GM19324 (cell line): ENCODE measurements around the gene MAGI3.
"Not testable (repeated sequence)": the region's sequence is repeated elsewhere in the genome, so short reads cannot be mapped to it uniquely, and the experiment has no call there.

Experiments used
- ATAC-seq: cut with Tn5 transposase; IDR thresholded peaks from one replicate; pipeline ENCODE4 v1.9.1; 2021; ENCODE audit warnings: mild to moderate bottlenecking, moderate library complexity; ENCODE audit not compliant: unreplicated experiment, low FRiP score

Gene MAGI3

DNA sequence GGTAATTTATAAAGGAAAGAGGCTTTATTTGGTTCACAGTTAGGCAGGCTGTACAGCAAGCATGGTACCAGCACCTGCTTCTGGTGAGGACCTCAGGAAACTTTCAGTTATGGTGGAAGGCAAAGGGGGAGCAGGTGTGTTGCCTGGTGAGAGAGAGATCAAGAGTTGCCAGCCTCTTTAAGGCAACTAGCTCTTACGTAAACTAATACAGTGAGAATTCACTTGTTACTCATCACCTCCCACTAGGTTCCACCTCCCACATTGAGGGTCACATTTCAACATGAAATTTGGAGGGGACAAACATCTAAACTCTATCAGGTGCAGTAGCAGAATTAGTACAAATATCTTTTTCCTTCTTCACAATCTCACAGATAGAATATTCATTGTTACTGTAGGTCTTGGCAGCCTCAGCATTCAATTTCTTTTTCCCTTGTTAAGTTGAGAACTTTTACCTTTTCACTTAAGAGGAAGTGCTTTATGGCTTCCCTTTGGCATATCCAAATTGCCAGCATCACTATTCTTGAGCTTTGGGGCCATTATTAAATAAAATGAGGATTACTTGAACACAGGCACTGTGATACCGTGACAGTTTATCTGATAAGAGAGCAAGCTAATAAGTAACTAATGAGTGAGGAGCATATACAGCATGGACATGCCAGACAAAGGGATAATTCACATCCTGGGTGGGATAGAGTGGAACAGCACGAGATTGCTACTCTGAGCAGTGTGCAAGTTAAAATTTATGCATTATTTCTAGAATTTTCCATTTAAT, 48.4 kb downstream of the MAGI3 start:
- ATAC-seq, result no peak

DNA sequence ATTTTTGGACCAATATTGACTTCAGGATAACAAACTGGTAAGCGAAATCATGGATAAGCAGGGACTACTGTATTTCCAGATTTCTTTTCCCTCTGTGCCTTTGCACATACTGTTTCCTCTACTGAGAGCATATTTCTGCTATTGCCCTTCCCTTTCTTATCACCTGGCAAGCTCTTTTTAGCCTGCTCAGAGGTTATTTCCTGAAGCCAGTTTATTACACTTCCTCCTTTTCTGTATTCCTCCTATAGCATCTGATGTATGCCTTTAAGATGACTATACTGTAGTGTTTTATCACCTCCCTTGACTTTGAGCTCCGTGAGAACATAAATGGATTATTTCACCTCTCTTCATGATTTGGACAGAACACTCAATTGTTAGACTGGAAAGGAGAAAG, 49.0 kb downstream of the MAGI3 start:
- no peak for ATAC-seq

DNA sequence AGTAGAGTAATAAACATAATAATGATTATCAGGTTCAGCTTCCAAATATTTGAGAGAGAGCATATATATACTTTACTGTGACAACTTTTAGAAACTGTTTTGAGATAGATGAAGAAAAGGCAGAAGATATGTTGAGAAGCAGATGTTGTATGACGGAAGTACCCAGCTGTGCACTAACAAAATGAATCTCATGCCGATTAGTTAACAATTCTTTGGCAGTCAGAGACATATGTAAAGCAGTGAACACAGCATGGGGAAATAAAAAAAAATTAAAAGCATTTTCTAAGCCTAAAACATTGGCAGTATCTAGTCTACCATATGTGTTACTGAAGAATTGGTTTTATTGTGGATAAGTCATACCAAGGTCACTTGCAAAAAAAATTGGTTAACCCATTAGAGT, 51.8 kb downstream of the MAGI3 start:
- ATAC-seq, result no peak

DNA sequence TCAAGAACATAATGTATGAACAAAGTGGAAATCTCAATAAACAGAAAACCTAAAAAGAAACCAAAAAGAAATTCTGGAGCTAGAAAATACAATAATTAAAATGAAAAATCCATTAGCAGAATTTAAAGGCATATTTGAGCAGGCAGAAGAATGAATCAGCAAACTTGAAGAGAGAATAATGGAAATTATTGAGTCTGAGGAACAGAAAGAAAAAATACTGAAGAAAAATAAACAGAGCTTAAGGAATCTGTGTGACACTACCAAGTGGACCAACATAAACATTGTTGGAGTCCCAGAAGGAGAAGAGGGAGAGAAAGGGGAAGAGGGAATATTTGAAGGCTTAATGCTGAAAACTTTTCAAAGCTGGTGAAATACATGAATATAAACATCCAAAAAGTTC, 54.5 kb downstream of the MAGI3 start:
- ATAC-seq, result no peak

DNA sequence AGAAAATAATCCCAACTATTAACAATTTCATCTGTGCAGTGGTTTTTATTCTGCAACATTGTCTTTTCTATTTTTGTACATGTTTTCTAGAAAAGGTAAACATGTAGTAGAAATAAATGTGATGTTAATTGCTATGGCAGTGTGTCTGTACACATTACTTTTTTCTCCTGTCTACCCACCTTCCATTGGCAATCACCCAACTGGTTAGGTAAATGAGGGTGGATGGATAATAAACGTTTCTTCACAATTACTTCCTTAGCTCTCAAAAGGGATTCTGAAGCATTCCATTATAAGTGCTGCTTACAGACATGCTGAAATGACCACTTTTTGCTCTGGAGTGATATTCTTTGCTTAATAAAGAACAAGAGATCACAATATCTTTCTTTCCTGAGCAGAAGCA, 61.4 kb downstream of the MAGI3 start:
- ATAC-seq, result no peak

DNA sequence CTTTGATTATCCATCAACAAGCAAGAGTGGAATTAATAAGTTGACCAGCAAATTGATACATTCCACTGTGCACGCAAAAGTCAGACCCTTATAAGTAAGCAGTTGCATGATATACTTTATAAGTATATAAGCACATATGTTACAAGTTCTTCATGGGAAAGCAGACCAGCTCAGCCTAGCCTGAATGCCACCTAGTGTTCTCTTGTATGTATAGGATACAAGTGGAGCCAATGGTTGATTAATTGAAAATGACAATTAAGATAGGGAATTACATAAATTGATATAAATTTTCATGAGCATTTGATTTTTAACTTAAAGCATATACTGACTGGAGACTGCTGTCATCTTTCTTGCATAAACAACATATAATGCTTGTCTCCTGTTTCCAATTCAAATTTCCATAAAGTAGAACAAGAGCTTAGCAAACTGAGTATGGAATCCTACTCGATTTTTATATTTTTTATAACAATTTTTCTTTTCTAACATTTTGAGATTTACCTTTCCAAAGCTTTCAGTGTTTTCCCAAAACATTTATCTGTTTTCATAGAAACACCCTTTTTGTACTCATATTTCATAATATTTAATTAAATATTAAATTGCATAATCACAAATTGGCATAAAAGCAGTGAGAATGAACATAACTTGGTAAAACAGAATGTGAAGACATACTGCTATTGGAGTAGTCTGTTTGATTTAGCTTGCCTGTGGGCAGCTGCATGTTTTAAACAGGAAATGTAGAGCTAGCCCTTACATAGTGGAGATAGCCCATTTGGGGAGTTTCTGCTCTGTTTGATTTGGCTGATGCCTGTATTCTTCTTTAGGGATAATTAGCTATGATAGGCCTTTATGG, 62.8 kb downstream of the MAGI3 start:
- ATAC-seq, result no peak

DNA sequence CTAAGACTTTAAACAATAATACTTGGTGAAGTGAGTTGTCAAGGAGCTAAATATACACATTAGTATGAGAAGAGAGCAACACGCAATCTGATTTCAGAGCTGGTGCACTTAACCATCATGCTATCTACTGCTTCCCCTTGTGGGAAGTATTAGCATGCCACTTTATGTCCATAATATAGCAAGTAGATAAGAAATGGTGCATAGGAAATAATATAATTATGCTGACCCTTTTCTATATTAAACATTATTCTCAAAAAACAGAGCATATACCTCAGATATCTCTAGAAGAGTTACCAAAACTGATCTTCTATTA, 63.4 kb downstream of the MAGI3 start:
- ATAC-seq, result no peak

DNA sequence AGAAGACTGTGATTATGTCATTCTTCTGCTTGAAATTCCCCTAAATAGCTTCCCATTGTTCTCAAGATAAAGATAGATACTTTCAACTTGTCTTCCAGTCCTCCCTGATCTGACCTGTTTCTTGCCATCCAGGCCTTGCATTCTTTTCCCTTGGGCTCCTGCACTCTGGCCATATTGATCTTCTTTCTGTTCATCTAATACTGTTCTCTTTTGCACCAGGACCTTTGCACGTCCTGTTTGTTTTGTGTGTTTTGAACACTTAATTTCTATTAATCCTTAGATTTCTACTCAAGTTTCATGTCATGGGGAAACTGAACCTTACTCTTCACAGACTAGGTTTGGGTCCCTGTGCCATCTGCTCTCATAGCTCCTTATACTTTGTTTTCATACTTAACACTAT, 65.1 kb downstream of the MAGI3 start:
- no peak for ATAC-seq

DNA sequence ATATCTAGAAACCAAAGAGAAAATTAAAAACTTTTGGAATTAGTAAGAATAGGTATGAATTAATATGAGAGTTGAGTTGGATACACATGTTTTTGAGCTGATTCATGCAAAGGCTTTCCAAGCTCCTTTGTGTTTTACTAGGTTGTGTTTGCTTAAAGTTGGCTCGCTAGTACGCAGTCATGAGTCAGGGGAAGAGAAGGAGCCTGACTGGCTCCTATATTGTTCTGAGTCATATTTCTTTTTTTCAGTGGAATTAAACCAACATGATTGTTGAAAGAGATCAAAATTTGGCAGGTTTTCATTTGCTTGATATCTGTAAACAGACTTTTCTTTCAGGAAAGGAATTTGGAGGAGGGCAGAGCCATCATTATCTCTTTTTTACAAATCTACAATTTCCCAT, 66.7 kb downstream of the MAGI3 start:
- ATAC-seq, result no peak

DNA sequence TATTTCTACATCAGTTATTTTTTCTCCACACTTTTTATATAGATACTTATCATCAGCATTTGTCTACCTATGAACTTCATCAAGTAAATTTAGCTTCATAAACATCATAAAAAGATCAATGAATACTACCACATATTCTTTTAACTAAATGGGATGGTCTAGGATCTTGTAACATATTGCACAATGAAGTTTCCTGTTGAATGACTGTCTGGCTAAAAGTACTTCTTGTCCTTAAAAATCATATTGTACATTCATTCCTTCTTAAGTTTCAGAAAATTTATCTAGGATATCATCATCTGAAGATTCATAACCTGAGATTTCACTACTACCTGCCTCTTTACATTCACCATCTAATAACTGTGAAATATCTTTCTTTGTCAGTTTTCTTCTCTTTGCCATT, 69.0 kb downstream of the MAGI3 start:
- ATAC-seq, result no peak

DNA sequence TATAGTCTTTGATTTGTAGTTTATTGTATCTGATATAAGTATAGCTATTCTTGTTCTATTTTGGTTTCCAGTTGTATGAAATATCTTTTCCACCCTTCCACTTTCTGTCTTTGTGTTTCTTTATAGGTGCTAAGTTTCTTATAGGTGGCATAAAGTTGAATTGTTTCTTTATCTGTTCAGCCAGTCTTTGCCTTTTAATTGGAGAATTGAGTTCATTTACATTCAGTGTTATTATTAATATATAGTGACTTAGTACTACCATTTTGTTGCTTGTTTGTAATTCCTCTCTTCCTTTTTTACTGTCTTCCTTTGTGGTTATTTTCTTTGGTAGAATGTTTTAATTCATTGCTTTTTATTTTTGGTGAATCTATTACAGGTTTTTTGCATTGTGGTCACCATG, 77.7 kb downstream of the MAGI3 start:
- ATAC-seq, result no peak

DNA sequence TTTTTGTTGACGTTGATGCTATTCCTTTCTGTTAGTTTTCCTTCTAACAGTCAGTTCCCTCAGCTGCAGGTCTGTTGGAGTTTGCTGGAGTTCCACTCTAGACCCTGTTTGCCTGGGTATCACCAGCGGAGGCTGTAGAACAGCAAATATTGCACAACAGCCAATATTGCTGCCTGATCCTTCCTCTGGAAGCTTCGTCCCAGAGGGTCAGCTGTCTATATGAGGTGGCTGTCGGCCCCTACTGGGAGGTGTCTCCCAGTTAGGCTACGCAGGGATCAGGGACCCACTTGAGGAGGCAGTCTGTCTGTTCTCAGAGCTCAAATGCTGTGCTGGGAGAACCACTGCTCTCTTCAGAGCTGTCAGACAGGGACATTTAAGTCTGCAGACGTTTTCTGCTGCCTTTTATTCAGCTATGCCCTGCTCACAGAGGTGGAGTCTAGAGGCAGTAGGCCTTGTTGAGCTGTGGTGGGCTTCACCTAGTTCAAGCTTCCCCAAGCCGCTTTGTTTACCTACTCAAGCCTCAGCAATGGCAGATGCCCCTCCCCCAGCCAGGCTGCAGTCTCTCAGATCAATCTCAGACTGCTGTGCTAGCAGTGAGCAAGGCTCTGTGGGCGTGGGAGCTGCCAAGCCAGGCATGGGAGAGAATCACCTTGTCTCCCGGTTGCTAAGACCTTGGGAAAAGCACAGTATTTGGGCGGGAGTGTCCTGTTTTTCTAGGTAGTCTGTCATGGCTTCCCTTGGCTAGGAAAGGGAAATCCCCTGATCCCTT, 88.3 kb downstream of the MAGI3 start:
- ATAC-seq, result not testable (repeated sequence)

DNA sequence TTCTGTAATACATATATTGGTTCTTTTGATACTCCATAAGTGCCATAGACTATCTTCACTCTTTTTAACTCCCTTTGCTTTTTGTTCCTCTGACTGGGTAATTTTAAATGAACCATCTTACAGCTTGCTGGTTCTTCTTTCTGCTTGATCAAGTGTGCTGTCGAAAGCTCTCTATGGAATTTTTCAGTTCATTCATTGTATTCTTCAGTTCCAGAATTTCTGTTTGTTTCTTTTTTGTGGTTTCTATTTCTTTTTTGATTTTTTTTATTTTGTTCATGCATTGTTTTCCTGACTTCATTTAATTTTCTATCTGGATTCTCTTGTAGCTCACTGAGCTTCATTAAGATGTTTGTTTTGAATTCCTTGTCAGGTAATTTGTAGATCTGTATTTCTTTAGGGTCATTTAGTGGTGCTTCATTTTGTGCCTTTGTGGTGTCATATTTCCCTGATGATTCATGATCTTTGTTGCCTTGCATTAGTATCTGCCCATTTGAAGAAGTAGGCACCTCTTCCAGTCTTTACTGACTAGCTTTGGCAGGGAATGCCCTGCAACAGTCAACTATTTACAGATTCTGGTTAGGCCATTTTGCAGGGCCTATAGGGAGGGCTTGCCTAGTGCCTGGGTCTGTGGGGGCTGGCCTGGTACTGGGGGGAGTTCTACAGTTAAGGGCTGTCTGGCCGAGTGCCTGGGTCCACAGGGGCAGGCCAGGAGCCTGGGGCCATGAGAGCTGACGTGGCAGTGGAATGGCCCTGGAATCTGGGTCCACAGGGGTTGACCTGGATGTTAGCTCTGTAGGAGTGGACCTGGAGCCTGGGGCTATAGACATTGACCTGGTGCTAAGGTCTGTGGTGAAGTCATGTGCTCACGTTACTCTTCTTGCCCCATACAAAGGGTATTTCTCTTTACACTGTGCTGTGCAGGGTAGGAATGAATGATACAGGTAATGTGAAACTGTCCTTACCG, 89.7 kb downstream of the MAGI3 start:
- ATAC-seq, result no peak

DNA sequence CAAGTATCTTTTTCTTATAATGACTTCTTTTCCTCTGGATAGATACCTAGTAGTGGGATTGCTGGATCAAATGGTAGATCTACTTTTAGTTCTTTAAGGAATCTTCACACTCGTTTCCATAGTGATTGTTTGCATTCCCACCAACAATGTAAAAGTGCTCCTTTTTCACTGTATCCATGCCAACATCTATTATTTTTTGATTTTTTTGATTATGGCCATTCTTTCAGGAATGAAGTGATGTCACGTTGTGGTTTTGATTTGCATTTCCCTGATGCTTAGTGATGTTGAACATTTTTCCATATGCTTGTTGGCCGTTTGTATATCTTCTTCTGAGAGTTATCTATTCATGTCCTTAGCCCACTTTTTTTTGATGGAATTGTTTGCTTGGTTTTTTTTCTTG, 94.8 kb downstream of the MAGI3 start:
- not testable (repeated sequence) for ATAC-seq

DNA sequence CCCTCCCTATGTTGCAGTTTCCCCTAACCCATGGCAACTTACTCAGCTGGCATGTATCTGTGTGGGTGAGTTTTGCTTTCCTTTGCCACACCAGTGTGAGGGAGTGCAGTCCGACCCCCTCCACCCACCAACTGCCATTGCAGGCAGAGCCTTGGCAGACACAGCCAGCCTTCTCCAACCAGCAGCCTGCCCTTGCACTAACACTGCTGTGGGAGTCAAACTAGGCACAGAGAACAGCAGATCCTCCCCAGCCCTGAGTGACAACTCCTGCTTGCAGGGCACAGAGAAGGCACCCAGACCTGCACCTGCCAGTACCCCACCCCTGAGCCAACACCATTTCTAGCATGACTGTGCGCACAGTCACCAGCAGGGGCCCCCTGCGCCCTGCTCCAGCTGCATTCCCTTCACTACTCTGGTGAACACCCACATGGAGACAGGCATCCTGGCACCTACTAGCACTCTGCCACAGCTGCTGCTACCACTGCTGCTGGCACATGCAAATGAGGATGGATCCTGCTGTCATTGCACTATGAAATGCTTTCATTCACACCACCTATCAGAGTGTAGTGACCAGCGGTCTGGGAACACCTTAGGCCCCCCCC, 98.4 kb downstream of the MAGI3 start:
- ATAC-seq, result no peak

DNA sequence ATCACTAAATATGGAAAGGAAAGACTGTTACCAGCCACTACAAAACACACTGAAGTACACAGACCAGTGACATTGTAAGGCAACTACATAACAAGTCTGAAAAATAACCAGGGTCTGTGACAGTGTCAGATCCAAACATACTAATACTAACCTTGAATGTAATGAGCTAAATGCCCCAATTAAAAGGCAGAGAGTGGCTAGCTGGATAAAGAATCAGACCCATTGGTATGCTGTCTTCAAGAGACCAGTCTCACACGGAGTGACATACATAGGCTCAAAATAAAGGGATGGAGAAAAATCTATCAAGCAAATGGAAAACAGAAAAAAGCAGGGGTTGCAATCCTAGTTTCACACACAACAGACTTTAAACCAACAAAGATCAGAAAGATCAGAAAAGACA, 100.1 kb downstream of the MAGI3 start:
- ATAC-seq, result no peak

DNA sequence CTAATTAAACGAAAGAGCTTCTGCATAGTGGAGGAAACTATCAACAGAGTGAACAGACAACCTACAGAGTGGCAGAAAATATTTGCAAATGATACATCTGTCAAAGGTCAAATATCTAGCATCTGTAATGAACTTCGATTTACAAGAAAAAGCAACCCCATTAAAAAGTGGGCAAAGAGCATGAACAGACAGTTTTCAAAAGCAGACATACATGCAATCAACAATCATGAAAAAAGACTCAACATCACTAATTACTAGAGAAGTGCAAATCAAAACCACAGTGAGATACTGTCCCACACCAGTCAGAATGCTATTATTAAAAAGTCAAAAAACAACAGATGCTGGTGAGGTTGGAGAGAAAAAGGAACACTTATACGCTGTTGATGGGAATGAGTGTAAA, 103.2 kb downstream of the MAGI3 start:
- ATAC-seq, result no peak

DNA sequence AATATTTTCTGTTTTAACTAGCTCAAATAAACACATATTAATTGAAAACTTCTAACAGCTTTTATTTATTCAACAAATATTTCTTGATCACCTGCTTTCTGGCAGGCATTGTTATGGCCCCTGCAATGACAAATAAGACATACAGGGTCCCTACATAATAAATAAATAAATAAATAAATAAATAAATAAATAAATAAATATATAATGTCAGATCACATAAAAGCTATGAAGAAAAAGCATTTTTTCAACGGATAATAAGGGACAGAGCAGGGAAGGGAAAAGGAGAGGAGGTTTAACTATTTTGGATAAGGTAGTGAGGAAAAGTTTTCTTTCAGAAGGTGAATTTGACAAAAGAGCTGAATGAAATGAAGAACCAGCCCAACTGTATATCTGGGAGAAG, 115.0 kb downstream of the MAGI3 start:
- ATAC-seq, result no peak

DNA sequence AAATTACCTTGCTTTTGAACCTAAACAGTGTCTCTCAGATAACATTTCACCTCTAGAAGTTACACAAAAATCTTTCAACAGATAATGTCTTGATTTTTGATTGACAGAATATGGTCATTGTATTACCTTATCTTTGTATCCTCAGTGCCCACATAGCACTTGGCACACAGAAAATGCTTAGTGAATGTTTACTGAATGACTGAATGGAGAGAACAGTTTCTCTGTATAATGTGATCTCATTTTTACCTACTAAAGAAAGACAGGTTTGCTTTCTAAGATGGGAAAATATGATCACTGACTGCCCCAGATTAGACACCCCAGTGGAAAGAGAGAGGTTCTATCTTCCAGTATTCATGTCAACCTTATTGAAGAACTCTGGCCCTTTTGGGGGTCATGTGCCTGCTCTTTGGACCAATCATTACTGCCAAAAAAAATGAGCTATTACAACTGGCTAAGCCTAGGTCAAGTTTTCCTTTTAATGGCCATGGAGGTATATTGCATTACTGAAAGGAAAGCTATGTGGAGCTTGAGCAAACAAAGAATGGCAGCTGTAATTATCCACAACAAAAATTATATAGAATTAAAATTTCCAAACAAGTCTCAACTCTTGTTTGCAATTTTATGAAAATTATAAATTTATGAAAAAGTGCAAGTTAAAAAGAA, 117.4 kb downstream of the MAGI3 start:
- ATAC-seq, result no peak
